Endometrial microvascular endothelial cells (primary cell): Measurements from ENCODE around the gene GIGYF1. TPM values are rescaled to one million over a fixed set of nuclear protein-coding genes. Genes with fewer than 3 reads are reported as not detected.
"Not testable (repeated sequence)": the region's sequence is repeated elsewhere in the genome, so short reads cannot be mapped to it uniquely, and the experiment has no call there.

Experiments
- in situ Hi-C: cut with HindIII; loops from 2 replicates; pipeline ENCODE4 v1.10.0; 2017; ENCODE audit warnings: low sequenced_read_pairs, low pct_unique_long_range_greater_than_20kb; ENCODE audit errors: inconsistent ontology term
- total RNA-seq: library from RNA; depleted of rRNA; stranded (reverse); fragments of >200 nt; gene quantifications from one replicate; pipeline ENCODE4 v1.2.3, GENCODE V29; 2015; ENCODE audit errors: inconsistent ontology term

The GIGYF1 gene, protein sequence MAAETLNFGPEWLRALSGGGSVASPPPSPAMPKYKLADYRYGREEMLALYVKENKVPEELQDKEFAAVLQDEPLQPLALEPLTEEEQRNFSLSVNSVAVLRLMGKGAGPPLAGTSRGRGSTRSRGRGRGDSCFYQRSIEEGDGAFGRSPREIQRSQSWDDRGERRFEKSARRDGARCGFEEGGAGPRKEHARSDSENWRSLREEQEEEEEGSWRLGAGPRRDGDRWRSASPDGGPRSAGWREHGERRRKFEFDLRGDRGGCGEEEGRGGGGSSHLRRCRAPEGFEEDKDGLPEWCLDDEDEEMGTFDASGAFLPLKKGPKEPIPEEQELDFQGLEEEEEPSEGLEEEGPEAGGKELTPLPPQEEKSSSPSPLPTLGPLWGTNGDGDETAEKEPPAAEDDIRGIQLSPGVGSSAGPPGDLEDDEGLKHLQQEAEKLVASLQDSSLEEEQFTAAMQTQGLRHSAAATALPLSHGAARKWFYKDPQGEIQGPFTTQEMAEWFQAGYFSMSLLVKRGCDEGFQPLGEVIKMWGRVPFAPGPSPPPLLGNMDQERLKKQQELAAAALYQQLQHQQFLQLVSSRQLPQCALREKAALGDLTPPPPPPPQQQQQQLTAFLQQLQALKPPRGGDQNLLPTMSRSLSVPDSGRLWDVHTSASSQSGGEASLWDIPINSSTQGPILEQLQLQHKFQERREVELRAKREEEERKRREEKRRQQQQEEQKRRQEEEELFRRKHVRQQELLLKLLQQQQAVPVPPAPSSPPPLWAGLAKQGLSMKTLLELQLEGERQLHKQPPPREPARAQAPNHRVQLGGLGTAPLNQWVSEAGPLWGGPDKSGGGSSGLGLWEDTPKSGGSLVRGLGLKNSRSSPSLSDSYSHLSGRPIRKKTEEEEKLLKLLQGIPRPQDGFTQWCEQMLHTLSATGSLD (N-terminal part only)
- total RNA-seq, result 21.2 TPM

DNA sequence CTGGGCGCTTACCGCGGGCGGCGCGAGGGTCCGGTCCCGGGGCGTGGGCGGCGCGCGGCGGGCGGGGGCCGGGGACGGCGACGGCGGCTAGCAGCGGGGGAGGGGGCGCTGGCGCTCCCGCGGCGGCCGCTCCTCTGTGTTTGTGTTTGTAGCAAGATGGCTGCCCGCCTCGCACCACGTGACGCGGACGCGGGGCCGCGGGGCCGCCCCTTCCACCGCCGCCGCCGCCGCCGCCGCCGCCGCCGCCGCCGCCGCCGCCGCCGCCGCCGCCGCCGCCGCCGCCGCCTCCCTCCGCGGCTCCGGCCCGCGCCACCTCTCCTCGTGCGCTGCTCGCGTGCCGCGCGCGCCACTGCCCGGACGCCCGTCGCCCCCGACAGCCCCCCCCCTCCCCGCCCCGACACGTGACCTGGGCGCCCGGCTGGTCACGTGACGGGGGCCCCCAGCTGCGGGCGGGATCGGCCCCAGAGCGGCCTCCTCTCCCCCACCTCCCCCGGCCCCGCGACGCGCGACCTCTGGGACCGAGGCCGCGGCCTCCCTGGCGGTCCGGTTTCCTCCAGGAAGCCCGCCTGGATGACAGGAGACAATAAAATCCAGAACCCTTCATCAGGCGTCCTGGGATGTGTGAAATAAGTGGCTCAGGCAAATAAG lies at the start of gene GIGYF1:
Gene GIGYF1 (minus strand): TSS at position 153 of the 648 bp plus-strand sequence. CDS start 6,012 bp downstream, outside the sequence.
- in situ Hi-C loops, result no loop called here

DNA sequence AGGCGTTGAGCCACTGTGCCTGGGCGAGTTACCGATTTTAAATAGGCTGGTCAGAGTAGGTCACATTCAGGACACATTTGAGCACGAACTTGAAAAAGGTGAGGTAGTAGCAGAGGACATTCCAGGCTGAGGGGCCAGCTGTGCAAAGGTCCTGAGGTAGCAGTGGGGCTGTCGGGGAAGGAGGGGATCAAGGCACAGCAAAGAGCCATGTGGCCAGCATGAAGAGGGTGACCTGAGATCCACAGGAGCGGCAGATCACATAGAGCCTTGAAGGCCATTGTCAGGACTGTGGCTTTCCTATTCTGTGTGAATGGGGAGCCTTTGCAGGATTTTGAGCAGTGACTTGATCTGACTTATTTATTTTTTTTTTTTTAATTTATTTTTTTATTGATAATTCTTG lies 45.9 kb upstream of the GIGYF1 start:
- in situ Hi-C loops, result no loop called here

DNA sequence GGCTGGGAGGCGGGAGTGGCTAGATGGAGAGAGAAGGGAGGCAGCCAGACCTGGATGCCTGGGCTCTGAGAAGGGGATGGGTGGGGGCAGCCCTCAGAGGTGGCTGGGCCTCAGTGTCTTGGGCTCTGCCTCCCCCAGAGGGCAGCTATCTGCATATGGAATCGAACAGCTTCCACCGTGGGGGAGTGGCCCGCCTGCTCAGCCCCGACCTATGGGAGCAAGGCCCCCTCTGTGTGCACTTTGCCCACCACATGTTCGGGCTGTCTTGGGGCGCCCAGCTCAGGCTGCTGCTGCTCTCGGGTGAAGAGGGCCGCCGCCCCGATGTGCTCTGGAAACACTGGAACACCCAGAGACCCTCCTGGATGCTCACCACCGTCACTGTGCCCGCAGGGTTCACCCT lies 42.6 kb upstream of the GIGYF1 start:
- in situ Hi-C loops, result no loop called here

DNA sequence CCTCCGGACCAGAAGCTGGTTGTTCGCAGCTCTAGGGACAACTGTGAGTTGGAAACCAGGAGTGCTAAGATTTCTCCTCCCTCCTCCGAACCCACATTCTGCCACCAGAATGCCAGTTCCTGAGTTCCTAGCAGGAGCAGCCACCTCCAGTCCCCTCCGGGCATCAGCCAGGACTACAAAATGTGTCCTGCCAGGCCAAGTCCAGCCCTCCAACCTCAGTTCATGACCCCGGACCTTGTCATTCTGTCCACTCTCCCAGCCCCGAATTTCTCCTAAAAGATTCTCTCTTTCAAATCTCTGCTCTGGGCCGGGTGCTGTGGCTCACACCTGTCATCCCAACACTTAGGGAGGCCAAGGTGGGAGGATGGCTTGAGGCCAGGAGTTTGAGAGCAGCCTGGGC lies 41.7 kb upstream of the GIGYF1 start:
- in situ Hi-C loops, result no loop called here

DNA sequence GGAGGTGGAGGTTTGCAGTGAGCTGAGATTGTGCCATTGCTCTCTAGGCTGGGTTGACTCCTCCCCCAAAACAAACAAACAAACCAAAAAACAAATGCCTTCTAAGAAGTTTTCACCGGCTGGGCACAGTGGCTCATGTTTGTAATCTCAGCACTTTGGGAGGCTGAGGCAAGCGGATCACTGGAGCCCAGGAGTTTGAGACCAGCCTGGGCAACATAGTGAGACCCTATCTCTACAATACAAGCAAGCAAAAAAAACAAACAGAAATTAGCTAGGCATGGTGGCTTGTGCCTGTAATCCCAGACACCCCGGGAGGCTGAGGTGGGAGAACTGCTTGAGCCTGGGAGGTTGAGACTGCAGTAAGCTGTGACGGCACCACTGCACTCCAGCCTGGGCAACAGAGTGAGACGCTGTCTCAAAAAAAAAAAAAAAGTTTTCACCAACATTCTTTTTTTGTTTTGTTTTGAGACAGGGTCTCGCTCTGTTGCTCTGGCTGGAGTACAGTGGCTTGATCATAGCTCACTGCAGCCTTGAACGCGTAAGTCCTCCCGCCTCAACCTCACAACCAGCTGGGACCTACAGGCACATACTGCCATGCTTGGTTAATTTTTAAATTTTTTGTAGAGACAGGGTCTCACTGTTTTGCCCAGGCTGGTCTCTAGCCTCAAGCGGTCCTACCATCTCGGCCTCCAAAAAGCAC lies 38.0 kb upstream of the GIGYF1 start:
- in situ Hi-C loops, result no loop called here

DNA sequence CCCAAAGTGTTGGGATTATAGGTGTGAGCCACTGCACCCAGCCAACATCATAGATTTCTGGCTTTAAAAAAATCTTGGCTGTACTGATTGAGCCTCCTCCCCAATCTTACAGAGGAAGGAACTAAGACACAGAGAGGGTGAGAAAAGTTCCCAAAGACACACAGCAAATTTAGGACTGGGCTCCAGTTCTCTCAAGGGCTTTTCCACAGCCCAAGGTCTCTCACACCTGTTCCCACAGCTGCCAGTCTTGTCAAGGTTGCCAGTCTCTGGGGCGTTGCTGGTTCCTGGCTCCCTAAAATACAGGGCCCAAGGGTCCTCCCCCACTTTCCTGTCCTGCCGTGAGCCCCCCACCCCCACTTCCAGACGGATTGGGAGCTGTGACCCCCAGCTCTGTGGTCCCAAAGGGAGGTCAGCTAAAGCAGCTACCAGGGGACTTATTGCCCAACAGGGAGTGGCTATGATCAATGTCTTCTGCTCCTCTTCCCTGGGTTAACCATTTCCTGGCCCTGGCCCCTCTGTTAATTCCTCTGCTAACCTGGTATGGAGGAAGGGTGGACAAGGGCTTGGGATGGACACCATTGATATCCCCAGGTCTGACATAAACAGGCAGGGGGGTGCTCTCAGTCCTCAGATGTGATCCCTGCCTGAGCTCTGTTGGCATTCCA lies 36.2 kb upstream of the GIGYF1 start:
- in situ Hi-C loops, result no loop called here

DNA sequence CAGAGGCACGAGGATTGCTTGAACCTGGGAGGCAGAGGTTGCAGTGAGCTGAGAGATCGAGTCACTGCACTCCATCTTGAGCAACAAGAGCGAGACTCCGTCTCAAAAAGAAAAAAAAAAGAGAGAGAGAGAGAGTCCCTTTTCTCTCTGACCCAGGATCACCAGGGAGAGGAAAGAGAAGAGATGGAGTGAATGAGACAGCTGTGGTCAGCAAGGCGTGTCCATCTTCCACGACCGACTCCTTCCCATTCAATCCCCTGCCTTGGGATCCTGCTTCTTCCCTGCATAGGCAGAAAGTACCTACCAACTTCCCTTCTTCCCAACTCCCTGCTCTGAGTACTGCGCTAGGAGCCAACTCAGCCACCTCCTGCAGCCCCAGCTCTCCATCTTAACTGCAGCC lies 34.1 kb upstream of the GIGYF1 start:
- in situ Hi-C loops, result no loop called here

DNA sequence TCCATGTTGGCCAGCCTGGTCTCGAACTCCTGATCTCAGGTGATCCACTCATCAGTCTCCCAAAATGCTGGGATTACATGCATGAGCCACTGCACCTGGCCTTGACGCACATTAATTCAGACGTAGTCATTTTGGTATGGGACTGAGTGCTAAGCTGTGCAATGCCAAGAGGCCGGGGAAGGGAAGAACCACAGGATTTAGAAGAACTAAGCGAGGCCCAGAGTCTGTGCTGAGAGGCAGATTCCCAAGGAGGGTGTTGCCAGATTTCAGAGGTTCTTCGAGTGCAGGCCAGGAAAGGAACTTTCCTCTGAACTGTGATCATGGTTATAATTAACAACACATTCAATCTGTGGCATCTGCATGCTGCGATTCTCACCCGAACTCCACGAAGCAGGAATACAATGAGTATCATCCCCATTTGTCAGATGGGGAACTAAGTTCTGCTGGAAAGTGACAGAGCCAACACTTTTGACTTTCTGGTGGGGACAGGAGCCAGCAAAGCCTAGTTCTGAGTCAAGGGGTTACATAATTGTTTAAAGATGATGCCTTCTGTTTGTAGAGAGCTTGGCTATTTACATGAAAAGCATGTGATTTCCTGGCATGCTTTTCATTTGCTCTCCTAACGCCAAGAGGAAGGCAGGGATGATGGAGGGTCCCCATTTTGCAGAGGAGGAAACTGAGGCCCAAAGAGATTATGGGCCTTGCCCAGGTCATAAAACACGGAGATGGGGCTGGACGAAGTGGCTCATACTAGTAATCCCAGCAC lies 33.1 kb upstream of the GIGYF1 start:
- in situ Hi-C loops, result no loop called here

DNA sequence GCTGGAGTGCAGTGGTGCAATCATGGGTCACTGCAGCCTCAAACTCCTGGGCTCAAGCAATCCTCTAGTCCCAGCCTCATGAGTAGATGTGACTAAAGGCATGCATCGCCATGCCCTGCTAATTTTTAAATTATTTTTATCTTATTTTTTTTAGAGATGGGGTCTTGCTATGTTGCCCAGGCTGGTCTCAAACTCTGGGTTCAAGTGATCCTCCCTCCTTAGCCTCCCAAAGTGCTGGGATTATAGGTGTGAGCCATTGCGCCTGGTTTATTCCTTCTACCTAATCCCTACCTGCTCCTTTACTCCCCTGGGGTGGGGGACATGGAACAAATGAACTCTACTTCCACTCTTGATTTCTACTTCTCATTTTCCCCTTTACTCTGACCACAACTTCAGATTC lies 30.3 kb upstream of the GIGYF1 start:
- in situ Hi-C loops, result not testable (repeated sequence)

DNA sequence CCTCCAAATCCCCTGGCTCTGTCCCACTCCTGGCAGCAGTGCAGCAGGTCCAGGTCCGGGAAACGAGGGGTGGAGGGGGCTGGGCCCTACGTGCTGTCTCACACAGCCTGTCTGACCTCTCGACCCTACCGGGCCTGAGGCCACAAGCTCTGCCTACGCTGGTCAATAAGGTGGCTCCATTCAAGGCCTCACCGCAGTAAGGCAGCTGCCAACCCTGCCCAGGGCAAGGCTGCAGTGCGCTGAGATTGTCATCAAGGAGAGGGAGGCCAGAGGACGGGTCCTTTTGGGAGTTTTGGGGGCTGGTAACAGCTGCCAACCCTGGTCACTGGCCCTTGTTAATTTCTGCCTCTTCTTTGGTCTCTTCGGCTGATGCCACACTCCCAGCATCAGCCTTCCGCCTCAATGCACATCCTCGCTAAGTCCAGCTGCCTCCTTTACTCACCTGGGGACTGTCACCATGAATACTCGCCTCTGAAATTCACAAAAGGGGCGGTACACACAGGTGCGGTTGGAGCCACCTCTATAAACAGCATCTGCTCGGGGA lies 29.8 kb upstream of the GIGYF1 start:
- in situ Hi-C loops, result no loop called here

DNA sequence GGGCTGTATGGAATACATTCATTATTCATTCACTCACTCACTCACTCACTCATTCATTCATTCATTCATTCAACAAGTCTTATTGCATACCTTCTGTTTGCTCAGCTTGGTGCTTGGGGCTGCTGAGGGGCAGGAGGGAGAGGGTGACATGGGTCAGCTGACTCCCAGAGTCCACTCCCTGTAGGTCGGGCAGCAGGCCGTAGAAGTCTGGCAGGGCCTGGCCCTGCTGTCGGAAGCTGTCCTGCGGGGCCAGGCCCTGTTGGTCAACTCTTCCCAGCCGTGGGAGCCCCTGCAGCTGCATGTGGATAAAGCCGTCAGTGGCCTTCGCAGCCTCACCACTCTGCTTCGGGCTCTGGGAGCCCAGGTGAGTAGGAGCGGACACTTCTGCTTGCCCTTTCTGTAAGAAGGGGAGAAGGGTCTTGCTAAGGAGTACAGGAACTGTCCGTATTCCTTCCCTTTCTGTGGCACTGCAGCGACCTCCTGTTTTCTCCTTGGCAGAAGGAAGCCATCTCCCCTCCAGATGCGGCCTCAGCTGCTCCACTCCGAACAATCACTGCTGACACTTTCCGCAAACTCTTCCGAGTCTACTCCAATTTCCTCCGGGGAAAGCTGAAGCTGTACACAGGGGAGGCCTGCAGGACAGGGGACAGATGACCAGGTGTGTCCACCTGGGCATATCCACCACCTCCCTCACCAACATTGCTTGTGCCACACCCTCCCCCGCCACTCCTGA lies 28.6 kb upstream of the GIGYF1 start:
- in situ Hi-C loops, result no loop called here

DNA sequence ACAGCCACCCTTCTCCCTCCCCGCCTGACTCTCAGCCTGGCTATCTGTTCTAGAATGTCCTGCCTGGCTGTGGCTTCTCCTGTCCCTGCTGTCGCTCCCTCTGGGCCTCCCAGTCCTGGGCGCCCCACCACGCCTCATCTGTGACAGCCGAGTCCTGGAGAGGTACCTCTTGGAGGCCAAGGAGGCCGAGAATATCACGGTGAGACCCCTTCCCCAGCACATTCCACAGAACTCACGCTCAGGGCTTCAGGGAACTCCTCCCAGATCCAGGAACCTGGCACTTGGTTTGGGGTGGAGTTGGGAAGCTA lies 27.4 kb upstream of the GIGYF1 start:
- in situ Hi-C loops, result no loop called here

DNA sequence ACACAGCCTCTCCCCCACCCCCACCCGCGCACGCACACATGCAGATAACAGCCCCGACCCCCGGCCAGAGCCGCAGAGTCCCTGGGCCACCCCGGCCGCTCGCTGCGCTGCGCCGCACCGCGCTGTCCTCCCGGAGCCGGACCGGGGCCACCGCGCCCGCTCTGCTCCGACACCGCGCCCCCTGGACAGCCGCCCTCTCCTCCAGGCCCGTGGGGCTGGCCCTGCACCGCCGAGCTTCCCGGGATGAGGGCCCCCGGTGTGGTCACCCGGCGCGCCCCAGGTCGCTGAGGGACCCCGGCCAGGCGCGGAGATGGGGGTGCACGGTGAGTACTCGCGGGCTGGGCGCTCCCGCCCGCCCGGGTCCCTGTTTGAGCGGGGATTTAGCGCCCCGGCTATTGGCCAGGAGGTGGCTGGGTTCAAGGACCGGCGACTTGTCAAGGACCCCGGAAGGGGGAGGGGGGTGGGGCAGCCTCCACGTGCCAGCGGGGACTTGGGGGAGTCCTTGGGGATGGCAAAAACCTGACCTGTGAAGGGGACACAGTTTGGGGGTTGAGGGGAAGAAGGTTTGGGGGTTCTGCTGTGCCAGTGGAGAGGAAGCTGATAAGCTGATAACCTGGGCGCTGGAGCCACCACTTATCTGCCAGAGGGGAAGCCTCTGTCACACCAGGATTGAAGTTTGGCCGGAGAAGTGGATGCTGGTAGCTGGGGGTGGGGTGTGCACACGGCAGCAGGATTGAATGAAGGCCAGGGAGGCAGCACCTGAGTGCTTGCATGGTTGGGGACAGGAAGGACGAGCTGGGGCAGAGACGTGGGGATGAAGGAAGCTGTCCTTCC lies 26.8 kb upstream of the GIGYF1 start:
- in situ Hi-C loops, result no loop called here

DNA sequence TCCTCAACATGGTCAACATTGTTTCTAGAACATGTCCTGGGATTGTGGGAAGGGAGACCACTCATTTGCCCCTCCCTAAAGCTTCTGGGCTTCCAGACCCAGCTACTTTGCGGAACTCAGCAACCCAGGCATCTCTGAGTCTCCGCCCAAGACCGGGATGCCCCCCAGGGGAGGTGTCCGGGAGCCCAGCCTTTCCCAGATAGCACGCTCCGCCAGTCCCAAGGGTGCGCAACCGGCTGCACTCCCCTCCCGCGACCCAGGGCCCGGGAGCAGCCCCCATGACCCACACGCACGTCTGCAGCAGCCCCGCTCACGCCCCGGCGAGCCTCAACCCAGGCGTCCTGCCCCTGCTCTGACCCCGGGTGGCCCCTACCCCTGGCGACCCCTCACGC lies 26.2 kb upstream of the GIGYF1 start, which contains the start of gene EPO:
Gene EPO (plus strand): TSS at position 190 of the 392 bp plus-strand sequence. CDS start 513 bp downstream, outside the sequence.
- in situ Hi-C loops, result no loop called here

DNA sequence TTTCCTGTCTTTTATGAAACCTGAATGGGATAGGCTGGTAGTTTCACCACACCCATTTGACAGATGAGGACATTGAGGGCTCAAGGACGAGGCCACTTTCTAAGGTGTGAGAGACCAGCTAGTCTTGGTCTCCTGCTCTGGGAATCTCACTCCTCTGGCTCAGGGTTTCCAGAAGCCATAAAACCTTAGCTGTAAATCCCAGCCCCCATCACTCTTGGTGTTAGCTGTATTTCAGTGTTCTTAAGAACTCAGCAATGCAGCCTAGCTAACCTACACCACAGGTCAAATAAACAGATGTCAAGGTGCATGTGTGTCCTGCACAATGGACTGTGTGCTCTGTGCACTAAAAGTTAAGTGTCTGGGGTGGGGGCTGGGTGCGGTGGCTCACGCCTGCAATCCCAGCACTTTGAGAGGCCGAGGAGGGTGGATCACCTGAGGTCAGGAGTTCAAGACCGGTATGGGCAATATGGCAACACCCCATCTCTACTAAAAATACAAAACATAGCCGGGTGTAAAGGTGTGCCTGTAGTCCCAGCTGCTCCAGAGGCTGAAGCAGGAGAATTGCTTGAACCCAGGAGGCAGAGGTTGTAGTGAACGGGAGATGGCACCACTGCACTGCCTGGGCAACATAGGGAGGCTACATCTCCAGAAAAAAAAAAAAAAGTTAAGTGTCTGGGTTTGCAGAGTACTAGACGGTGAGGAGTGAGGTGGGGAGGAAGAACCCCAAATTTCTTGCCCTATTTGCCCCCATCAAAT lies 25.7 kb upstream of the GIGYF1 start:
- in situ Hi-C loops, result no loop called here
